Kidney glomerular epithelial cell (primary cell): ENCODE measurements around the gene ORMDL2.
A peak's percentile ranks its signal among the peaks of the same experiment; 100 is the strongest.

Experiments
- DNase-seq: peaks from one replicate; lab custom pipeline; 2025; lab: John Stamatoyannopoulos, UW

Gene ORMDL2

DNA sequence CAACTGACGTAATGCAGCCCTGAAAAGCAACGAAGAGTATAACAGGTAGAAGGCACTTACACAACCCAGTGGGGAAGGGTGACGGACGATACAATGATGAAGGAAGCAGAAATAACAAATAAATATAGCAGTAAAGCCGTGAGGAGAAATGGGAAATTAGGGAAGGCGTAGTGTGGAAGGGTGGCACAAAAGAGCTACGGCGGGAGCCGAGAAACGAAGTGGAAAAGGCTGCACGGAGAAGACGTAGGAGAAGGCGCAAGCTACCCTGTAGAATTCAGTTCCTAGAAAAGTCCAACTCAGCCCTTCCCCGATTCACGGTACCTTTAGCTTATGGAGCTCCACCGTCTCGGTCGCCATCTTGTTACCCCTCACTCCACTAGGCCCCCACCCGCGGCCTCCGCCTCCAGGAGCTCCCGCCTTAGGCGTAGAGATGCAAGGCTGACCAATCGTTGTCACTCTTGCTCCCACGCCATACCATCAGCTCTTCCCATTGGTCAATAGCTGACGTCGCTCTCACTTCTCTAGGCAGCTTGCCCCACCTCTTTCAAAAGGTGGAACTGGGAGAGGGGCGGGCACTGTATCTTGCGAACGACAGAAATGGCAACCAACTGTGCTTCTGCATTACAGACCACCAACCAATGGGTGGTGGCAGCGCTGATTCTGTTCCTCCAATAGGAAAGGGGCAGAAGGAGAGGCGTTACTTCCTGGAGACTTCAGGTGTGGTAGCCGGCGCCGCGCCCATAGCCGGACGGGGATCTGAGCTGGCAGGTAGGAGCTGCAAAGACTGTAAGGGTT lies at the start of gene ORMDL2, which contains the start of gene SARNP:
TSS of gene ORMDL2 (plus strand) at position 697 of the 795 bp plus-strand sequence. CDS start 959 bp downstream, outside the sequence.
TSS of gene SARNP (minus strand) at position 380 of the 795 bp plus-strand sequence. CDS start at position 357, 23 bp downstream.
- peak; percentile 100 for DNase-seq

DNA sequence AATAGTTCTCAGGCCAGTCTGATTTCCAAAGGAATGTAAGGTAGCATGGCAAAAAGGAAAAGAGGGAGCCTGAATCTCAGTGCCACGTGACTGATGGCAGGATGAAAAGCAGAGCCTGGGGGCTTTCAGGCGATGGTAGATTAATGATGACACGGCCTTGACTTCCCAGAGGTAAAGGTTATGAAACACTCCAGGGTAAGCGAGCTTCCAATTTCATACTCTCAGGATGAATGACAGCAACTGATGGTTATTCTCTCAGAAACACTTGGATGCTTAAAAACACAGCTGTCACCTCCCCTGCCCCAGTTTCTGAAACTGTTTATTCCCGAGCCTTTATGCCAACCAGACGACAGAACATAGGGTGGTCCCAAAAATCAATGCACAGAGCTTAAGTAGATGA lies 46.1 kb upstream of the ORMDL2 start:
- no peak for DNase-seq

- DNase-seq, result no peak
These were observed 40.0 kb upstream of the ORMDL2 start for GRCh38 chr12:55777856-55778255.

DNA sequence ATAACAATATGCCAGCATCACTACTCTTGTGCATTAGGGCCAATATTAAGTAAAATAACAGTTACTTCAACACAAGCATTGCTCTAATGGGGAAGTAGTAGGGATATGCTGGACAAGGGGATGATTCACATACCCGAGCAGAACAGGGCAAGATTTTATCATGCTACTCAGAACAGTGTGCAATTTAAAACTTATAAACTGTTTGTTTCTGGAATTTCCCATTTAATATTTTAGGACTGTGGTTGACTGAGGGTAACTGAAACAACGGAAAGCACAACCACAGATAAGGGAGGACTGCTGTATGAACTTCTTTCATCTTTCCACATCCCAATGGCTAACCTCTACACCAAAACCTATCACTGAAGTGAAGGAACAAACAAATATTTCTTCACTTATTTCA lies 37.2 kb upstream of the ORMDL2 start:
- no peak for DNase-seq

DNA sequence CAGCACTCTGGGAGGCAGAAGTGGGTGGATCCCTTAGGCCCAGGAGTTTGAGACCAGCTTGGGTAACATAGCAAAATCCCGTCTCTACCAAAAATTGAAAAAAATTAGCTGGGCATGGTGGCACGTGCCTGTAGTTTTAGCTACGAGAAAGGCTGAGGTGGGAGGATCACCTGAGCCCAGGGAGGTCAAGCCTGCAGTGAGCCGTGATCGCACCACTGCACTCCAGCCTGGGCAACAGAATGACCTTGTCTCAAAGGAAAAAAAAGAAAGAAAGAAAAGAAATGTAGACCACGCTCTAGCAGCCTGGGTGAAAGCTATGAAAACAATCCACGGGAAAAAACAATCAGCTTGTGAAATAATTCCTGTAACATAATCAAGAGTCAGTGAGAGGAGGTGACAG lies 29.3 kb upstream of the ORMDL2 start:
- no peak for DNase-seq

- DNase-seq, result peak; percentile 31
These were observed 28.7 kb upstream of the ORMDL2 start for GRCh38 chr12:55789171-55789570.

- DNase-seq, result no peak
These were observed 27.9 kb upstream of the ORMDL2 start for GRCh38 chr12:55789893-55790292.

GRCh38 chr12:55795950-55796349 lies 21.9 kb upstream of the ORMDL2 start:
- DNase-seq, result no peak

GRCh38 chr12:55797068-55797467 lies 20.8 kb upstream of the ORMDL2 start:
- DNase-seq, result no peak

DNA sequence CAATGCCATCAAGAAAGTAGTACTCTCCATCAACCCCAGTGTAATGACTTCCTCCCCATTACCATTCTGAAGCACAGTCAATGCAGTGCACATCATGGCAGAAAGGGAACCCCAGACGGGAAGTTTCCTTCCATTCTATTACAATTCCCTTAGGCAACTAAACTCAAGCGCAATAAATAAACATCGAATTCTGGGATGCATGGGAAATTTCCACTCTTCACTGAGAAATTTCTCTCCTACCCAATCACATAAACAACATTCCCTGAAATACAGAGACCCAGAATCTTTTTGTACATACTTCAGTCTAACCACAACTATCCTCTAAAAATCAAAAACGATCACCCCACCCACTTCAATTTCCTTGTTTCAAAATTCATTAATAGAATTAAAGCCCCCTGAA lies 20.3 kb upstream of the ORMDL2 start:
- no peak for DNase-seq

- no peak for DNase-seq
These were observed 10.9 kb upstream of the ORMDL2 start for GRCh38 chr12:55806982-55807381.

DNA sequence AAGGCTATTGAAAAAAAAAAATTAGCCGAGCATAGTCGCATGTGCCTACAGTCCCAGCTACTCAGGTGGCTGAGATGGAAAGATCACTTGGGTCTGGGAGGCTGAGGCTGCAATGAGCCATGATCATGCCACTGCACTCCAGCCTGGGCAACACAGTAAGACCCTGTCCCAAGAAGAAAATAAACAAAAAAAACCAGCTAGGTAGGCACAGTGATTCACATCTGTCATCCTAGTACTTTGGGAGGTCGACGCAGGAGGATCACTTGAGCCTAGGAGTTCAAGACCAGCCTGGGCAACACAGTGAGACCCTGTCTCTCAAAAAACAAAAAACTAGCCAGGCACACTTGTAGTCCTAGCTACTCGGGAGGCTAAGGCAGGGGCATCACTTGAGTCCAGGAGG lies 8.6 kb upstream of the ORMDL2 start:
- no peak for DNase-seq

DNA sequence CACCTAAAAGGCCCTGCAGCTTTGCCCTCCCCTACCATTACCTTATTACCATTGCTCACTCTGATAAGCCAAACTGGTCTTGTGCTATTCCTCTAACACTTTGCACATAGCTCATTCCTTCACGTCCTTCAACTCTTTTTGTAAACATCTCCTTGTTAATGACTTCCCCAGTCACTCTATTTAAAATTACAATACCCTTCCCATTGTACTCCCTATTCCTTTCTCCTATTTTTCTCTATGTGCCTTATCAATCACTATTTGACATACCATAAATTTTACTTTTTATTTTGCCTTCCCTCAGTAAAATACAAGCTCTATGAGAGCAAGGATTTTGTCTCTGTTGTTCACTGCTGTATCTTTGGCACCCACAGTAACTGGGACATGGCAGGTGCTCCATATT lies 5.8 kb upstream of the ORMDL2 start:
- DNase-seq, result no peak

DNA sequence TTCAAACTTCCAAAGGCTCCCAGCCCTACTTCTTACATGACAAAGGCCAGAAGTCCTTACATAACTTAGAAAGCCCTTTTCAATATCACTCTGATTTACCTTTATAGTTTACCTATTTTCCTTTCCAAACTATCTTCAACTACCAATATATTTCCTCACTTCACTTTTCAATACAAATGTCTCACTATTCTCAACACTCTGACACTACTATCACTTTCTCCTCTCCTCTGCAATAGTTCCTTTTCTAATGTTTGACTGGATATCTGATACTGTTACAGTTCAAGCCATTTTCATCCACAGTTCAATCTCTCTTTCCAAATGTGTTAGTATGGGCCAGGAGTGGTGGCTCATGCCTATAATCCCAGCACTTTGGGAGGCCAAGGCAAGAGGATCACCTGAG lies 3.6 kb upstream of the ORMDL2 start:
- no peak for DNase-seq

DNA sequence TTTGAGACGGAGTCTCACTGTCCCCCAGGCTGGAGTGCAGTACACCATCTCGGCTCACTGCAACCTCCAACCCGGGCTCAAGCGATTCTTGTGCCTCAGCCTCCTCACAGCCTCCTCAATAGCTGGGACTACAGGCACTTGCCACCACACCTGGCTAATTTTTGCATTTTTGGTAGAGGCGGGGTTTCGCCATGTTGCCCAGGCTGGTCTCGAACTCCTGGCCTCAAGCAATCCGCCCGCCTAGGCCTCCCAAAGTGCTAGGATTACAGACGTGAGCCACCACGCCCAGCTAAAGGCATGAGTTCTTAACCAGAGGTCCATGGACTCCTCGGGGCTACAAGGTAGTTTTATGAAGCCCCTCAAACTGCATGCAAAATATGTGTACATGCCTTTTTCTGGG lies 2.4 kb upstream of the ORMDL2 start:
- no peak for DNase-seq

DNA sequence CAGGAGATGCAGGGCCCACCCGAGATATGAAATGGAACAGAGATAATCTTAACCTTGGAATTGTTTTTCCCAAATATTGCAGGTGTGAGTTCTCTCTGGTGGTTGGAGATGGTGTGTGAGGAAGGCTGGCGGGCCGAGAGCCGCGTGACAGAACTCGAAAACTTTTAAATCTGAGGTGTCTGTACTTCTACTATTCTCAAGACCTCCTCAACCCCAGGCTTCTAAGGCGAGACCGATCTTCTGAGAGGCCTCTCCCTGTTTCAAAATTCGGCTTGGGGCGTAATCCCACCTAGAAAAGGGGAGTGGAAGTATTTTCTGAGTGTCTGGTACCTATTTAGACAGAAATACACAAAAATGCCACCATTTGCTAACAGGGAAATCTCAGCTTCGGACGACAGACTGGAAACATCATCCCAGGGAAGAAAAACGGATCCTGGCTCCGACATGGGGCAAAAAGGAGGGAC lies 928 bp upstream of the ORMDL2 start:
- no peak for DNase-seq

GRCh38 chr12:55818140-55818728 lies 393 bp downstream of the ORMDL2 start:
- peak; percentile 69 for DNase-seq

DNA sequence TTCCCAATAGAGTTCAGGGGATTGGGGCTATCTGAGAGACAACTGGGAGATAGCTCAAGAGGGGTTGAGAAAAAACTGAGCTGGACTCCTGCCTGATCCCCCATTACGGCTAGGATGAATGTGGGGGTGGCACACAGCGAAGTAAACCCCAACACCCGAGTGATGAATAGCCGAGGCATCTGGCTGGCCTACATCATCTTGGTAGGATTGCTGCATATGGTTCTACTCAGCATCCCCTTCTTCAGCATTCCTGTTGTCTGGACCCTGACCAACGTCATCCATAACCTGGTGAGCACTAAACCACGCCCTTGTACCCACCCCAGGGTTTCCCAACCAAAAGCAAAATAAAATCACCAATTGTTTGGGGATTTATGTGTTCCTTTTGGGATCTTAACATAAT lies 1.0 kb downstream of the ORMDL2 start:
- no peak for DNase-seq

GRCh38 chr12:55820679-55821078 lies 2.8 kb downstream of the ORMDL2 start:
- no peak for DNase-seq

DNA sequence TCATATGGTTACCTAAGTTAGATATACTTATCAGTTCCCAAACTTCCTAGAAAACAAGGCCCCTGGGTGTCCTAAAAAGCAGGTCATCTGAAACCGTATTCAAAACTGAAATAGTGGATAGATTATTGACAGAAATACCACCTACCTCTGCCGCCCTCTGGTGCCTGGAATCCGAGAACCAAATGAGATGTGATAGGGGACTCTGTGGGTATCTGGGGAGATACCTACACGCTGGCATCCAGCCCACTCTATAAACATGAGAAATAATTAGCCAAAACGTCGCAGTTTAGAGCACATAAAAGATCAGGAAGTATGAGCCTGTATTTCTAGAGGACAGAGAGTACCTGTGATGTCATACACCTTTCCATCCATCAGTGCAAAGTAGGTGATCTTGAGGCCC lies 4.4 kb downstream of the ORMDL2 start:
- DNase-seq, result peak; percentile 45

- DNase-seq, result no peak
These were observed 5.6 kb downstream of the ORMDL2 start for GRCh38 chr12:55823419-55823818.

- DNase-seq, result no peak
These were observed 6.9 kb downstream of the ORMDL2 start for GRCh38 chr12:55824726-55825125.

DNA sequence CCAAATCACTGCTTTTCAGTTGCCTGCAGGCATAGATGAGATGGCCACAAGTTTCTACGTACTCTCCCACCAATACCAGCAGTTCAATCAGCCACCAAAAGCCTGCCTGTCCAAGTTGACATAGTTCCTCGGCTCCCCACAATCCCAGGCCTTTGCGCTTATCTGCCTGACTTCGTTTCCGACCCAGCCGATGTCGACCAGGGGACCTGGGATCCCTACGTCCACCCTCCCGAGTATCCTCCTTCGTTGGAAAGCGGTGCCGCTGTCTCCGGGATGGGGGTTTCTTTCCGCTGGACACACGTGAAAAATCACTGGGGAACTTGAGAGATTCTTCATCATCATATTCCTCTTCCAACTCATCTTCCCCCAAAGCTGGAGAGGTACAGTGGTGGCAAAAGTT lies 10.0 kb downstream of the ORMDL2 start:
- DNase-seq, result no peak

DNA sequence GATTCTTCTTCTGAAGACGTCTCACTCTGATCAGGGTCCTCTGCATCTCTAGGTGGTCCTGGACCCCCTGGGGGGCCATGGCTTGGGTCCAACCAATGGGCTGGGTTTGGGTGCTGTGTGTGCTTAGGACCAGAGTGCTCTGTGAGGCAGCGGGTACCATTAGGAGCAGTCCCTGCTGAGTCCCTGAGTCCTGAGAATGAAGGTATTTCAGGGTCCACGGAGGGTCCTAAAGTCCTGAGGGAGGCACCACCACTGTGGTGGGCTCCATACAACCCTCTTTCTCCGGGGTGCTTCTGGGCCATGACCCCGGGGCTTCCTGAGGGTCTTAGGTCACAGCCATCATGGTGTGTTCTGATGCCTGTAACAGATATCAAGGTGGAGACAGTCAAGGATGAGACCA lies 10.5 kb downstream of the ORMDL2 start:
- DNase-seq, result no peak
